HepG2 (cell line): ENCODE results near the gene RNU7-1. TPM values are rescaled to one million over a fixed set of nuclear protein-coding genes. Genes with fewer than 3 reads are reported as not detected.

Source experiments
- ATAC-seq: fragments of 200-7000 bp; cut with Tn5 transposase; 3 replicates; pipeline ENCODE4 v1.9.1; 2020; ENCODE audit warnings: mild to moderate bottlenecking, moderate library complexity
- BruUV-seq: library from RNA; stranded (reverse); fragments of 400-500 nt; replicated peaks from 2 replicates; lab custom pipeline; 2021; lab: Mats Ljungman, UMichigan
- CTCF ChIA-PET: fragments of 300-600 bp; formaldehyde crosslinking; extraction: SDS; loops from one replicate; lab custom pipeline; 2021; ENCODE audit warnings: low total read pairs, inconsistent platforms, low intra/inter-chr PET ratio; lab: Yijun Ruan, JAX
- POLR2A ChIA-PET: fragments of 350-600 bp; sonication (Branson Sonifier 250); formaldehyde crosslinking; loops from one replicate; lab custom pipeline; 2020; ENCODE audit warnings: antibody characterized with exemption, inconsistent platforms; lab: Yijun Ruan, JAX
- DNase-seq: peaks from one replicate; pipeline ENCODE4 v3.0.0-alpha.2; 2015; ENCODE audit warnings: low spot score
- FAIRE-seq: peaks from 3 replicates; lab custom pipeline; 2011; peaks lifted over from hg19 to GRCh38; lab: Jason Lieb, UNC
- H2AFZ ChIP-seq: one replicate; pipeline ENCODE4 v1.6.1; 2011; ENCODE audit warnings: low read length, inconsistent platforms
- H3K27ac ChIP-seq: fragments of 300-600 bp; 3 replicates; pipeline ENCODE4 v1.8.0; 2011; ENCODE audit warnings: mixed run types, mild to moderate bottlenecking, mixed read lengths, low read length, inconsistent platforms; ENCODE audit not compliant: insufficient read depth; ENCODE audit errors: extremely low read length
- H3K27me3 ChIP-seq, 2 experiments: fragments of 200-600 bp in 1 of 2; 2 replicates in 1 of 2; 3 replicates in 1 of 2; pipeline versions ENCODE4 v1.6.0 to v1.8.0; 2011; ENCODE audit warnings: low read length in 2 of 2, mild to moderate bottlenecking in 2 of 2, moderate library complexity in 2 of 2, inconsistent platforms in 1 of 2; ENCODE audit not compliant: insufficient read depth in 2 of 2, control insufficient read depth in 1 of 2
- H3K36me3 ChIP-seq, 2 experiments: fragments of 200-600 bp in 1 of 2; replicated peaks in 1 of 2; 2 replicates in 1 of 2; 3 replicates in 1 of 2; pipeline versions ENCODE4 v1.5.1 to v1.8.0; 2011; ENCODE audit warnings: low read length in 2 of 2, inconsistent platforms in 1 of 2; ENCODE audit not compliant: insufficient read depth in 2 of 2, control insufficient read depth in 1 of 2
- H3K4me1 ChIP-seq: 2 replicates; pipeline ENCODE4 v1.5.1; 2012; ENCODE audit warnings: low read length, inconsistent platforms; ENCODE audit not compliant: insufficient read depth
- H3K4me2 ChIP-seq: 2 replicates; pipeline ENCODE4 v1.6.0; 2011; ENCODE audit warnings: low read depth, low read length, inconsistent platforms
- H3K4me3 ChIP-seq, 3 experiments: fragments of 200-600 bp in 1 of 3; sonication (generic), shearing (Covaris generic) in 1 of 3; replicated peaks in 1 of 3; 2 replicates each; pipeline ENCODE4 v1.5.1; 2011 to 2016; ENCODE audit warnings: low read length in 3 of 3, inconsistent platforms in 2 of 3, low read depth in 2 of 3, mild to moderate bottlenecking in 2 of 3, control low read depth in 1 of 3, mixed read lengths in 1 of 3; ENCODE audit not compliant: insufficient read depth in 1 of 3
- H3K79me2 ChIP-seq: one replicate; pipeline ENCODE4 v1.6.1; 2011; ENCODE audit warnings: low read length, inconsistent platforms; ENCODE audit not compliant: insufficient read depth
- H3K9ac ChIP-seq: 2 replicates; pipeline ENCODE4 v1.6.0; 2011; ENCODE audit warnings: mild to moderate bottlenecking, low read depth, low read length, inconsistent platforms; ENCODE audit not compliant: insufficient read depth
- H3K9me3 ChIP-seq: 2 replicates; pipeline ENCODE4 v1.5.1; 2012; ENCODE audit warnings: mild to moderate bottlenecking, low read length
- H4K20me1 ChIP-seq: 2 replicates; pipeline ENCODE4 v1.6.0; 2011; ENCODE audit warnings: inconsistent platforms, mild to moderate bottlenecking, low read length, moderate library complexity; ENCODE audit not compliant: insufficient read depth
- HNRNPL ChIP-seq: fragments of 200-400 bp; formaldehyde crosslinking; IDR thresholded peaks from 2 replicates; pipeline ENCODE4 v1.6.1; 2017; ENCODE audit warnings: mild to moderate bottlenecking, low read depth, low read length
- MAX ChIP-seq: IDR thresholded peaks from 2 replicates; pipeline ENCODE4 v1.6.1; 2012; ENCODE audit warnings: inconsistent platforms
- MEIS2 ChIP-seq: sonication (generic); formaldehyde crosslinking; IDR thresholded peaks from 2 replicates; pipeline ENCODE4 v1.9.0; 2021; ENCODE audit warnings: mild to moderate bottlenecking, missing genetic modification reagents
- NRL ChIP-seq: sonication (generic); formaldehyde crosslinking; IDR thresholded peaks from 2 replicates; pipeline ENCODE4 v1.5.0; 2020; ENCODE audit warnings: missing genetic modification reagents, mild to moderate bottlenecking, moderate library complexity, borderline replicate concordance
- PCBP1 ChIP-seq: fragments of 200-400 bp; formaldehyde crosslinking; IDR thresholded peaks from 2 replicates; pipeline ENCODE4 v1.6.1; 2017; ENCODE audit warnings: mild to moderate bottlenecking, low read depth, low read length, borderline replicate concordance
- RFXANK ChIP-seq: IDR thresholded peaks from 2 replicates; pipeline ENCODE4 v1.6.1; 2016
- SAP130 ChIP-seq: IDR thresholded peaks from 2 replicates; pipeline ENCODE4 v1.6.1; 2016; ENCODE audit warnings: low read depth
- TP53 ChIP-seq: sonication (generic); formaldehyde crosslinking; conservative IDR thresholded peaks from 2 replicates; pipeline ENCODE4 v1.4.0; 2020; ENCODE audit warnings: missing genetic modification reagents
- ZNF652 ChIP-seq: IDR thresholded peaks from 2 replicates; pipeline ENCODE4 v1.6.1; 2016; ENCODE audit warnings: low read depth, borderline replicate concordance
- ZSCAN25 ChIP-seq: sonication (generic); formaldehyde crosslinking; IDR thresholded peaks from 2 replicates; pipeline ENCODE4 v1.8.0; 2022; ENCODE audit warnings: mild to moderate bottlenecking, missing genetic modification reagents
- ZZZ3 ChIP-seq: sonication (generic); formaldehyde crosslinking; IDR thresholded peaks from 2 replicates; pipeline ENCODE4 v1.4.0; 2020; ENCODE audit warnings: missing genetic modification reagents, mild to moderate bottlenecking, borderline replicate concordance
- WGBS: methylation state at CpG from one replicate; pipeline ENCODE4 v1.1.6; 2017; ENCODE audit warnings: low lambda C conversion rate; 5-methylcytosine and 5-hydroxymethylcytosine counted together
- in situ Hi-C: cut with HindIII; loops from 2 replicates; pipeline ENCODE4 v1.10.0; 2017; ENCODE audit warnings: low pct_unique_long_range_greater_than_20kb; ENCODE audit not compliant: extremely low pct_ligation_motif_present
- intact Hi-C: fragments of 100-400 bp; cut with micrococcal nuclease; formaldehyde crosslinking; loops from one replicate; pipeline ENCODE4 v1.10.0; 2022; ENCODE audit not compliant: unreplicated experiment
- polyA plus RNA-seq, 8 experiments: library from polyadenylated mRNA; depleted of rRNA in 3 of 8; stranded (reverse) in 7 of 8; unstranded in 1 of 8; fragments of >200 nt; fragmentation: Illumina TruSeq in 4 of 8; extraction: Trizol in 4 of 8; gene quantifications; 2 replicates each; pipeline versions ENCODE4 v1.2.1 to v1.2.3, GENCODE V29; 2011 to 2016; ENCODE audit warnings: low read depth in 4 of 8, missing spikeins in 1 of 8, mixed read lengths in 1 of 8; ENCODE audit not compliant: insufficient read depth in 1 of 8
- total RNA-seq, 5 experiments: library from RNA; depleted of rRNA; stranded (reverse); fragments of >200 nt; fragmentation: Illumina TruSeq; extraction: Trizol; gene quantifications; 2 replicates each; pipeline ENCODE4 v1.2.3, GENCODE V29; 2016; ENCODE audit warnings: low read depth in 1 of 5

Gene RNU7-1
- total and polyA plus RNA-seq, 2 of the 13 experiments (the other 11 are each of a cell fraction or from before 2014, with no cell fraction given) = not detected

- H4K20me1 ChIP-seq = no peaks in the 10 kb centered on the region
- no peaks in the 10 kb centered on the region for H3K9me3 ChIP-seq
- POLR2A ChIA-PET = no interaction called here
- H3K9ac ChIP-seq = no peak overlapping the region
- H3K4me1 ChIP-seq = peaks cover 39% of the 10 kb centered on the region
- CTCF ChIA-PET = no interaction called here
- in situ Hi-C loops = no loop called here
- FAIRE-seq (no peak), ATAC-seq (no peak), DNase-seq (no peak)
- peaks cover 17% of the 10 kb centered on the region for H3K79me2 ChIP-seq
- H3K27me3 ChIP-seq = no peaks in the 10 kb centered on the region
- peaks cover 5 to 29% of the 10 kb centered on the region in 2 experiments; a peak in 3 of 5 replicates for H3K36me3 ChIP-seq
- no peak overlapping the region for H2AFZ ChIP-seq
- 94% methylated on average over 11 of the region's 11 CpGs for WGBS
- no peak overlapping the region for H3K27ac ChIP-seq
- intact Hi-C loops = no loop called here
- no peak for TF ChIP-seq ZNF652 (CRISPR knock-in tag)
- no peak for TF ChIP-seq PCBP1
- no peak for TF ChIP-seq SAP130
- no peak for TF ChIP-seq ZZZ3
- TF ChIP-seq ZSCAN25 = no peak
- TF ChIP-seq RFXANK = no peak
- no peak for TF ChIP-seq HNRNPL
- TF ChIP-seq MEIS2 (CRISPR knock-in tag) = no peak
- TF ChIP-seq MAX = no peak
- no peak for TF ChIP-seq NRL (CRISPR knock-in tag)
- TF ChIP-seq TP53 = no peak
- H3K4me3 ChIP-seq = no peak overlapping the region; a peak in 1 of 6 replicates
- BruUV-seq = TSS peak; percentile 28
- H3K4me2 ChIP-seq = peak overlapping the region; percentile 4; the same call in 1 of the 2 replicates
Measured at GRCh38 chr12:6916426-6917200, 27.0 kb upstream of the RNU7-1 start.
